ENCODE results near the gene PWWP2A. TPM values are rescaled to one million over a fixed set of nuclear protein-coding genes. Genes with fewer than 3 reads are reported as not detected.

PWWP2A gene
- total RNA-seq, 1 donor from 2014 or later, result 10.1 TPM

DNA sequence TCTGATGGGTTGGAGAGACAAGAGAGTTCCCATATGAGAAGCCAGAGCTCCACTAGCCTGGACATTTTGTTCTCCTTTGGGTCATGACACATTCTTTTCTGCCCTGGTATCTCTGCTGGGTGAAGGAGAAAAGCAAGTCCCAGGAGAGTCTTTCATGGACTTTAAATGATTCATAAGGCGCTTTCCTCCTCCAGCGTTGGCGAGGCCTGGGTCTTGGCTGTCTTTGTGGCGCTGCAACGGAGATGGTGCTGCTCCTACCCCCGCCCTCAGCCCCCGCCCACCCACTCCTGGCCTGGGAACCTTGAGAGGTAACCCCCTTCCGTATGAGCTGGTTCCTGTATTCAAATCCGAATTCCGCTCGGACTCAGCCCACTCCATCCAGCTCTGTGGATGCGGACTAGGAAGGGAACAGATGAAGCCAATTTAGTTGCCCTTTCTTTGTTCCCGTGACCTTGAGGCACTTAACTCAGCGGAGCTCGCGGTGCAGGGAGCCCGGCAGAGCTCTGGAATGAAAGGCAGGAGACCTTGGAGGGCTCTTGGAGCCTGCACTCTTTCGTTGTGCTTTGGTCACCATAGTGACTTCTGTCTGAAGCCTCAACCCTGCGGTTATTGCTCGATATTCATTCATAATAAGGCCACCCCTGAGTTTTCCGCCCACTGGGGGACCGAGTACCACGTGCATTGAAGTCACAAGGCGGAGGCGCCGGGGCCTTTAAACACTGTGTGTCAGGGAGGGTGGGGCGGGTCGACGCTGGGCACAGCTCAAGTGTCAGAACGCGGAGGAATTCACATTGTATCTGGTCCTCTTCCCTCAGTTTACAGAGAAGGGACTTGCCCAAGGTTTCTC lies 14.0 kb upstream of the PWWP2A start:
- DNase-seq (ENCODE audit: low spot score) (no peak), ATAC-seq (no peak)

DNA sequence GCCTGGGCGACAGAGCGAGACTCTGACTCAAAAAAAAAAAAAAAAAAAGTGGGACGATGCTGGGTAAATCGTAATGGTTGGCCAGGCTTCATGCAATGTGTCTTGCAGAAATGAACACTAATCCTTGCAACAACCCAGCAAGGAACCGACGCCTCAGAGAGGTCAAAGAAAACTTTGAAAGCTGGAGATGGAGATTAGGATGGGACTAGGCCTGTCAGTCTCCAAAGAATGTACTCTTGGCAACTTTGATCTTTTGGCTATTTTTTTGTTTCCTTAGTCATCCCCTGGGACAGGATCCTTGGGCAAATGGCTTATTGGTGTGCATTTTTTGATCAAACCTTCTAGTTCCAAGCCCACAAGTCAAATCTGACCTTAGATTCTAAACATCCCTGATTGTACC lies 10.6 kb upstream of the PWWP2A start:
- no peak for ATAC-seq
- DNase-seq (ENCODE audit: low spot score), result no peak

GRCh38 chr5:160128632-160129031 lies 9.4 kb upstream of the PWWP2A start:
- no peak for ATAC-seq
- no peak for DNase-seq (ENCODE audit: low spot score)

DNA sequence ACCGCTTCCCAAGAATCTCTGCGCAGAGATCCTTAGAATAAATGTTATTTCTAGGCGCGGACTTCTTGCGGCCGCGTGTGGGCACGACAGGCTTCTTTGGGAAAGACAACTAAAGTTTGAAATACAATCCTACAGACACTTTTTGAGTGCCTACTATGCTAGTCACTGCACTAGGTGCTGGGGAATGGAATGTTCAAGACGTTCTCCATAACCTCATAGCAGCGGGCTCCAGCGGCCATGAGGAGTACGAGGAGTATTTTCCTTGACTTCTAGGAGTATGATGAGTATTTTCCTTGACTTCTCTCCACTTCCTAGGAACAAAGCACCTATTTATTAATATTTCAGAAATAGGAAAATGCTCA lies 636 bp upstream of the PWWP2A start:
- DNase-seq (ENCODE audit: low spot score), result no peak
- ATAC-seq, result no peak

DNA sequence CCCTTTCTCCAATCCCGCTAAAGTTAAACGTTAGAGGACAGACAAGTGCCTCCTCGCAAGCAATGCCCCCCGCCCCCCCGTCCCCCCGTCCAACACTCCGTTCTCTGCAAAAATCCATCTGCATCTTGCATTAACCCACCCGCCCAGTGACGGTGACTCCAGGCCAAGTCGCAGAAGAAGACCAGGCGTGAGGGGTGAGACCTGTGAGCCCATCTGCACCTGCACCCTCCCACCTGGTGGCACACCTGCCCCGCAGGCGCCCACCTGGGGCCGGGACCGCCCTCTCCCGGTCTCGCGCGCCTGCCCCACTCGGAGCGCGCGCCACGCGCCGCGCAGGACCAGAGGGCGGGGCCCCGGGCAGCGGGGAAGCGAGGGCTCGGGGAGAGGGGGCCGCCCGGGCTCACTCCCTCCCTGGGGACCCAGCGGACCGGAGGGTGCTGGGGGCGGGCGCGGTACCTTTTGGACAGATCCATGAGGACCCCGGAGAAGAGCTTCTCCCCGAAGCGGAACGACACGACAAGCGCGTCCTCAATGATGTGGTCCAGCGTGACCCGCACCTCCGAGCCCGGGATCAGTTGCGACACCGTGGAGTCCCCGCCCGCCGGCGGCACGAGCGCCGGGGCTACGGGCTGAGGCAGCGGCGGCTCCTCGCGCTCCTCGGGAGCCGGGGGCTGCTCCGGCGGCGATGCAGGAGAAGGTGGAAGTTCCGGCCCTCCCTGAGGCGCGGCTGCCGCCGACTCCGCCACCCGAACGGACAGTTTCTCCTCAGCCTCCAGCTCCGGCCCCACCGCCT lies 705 bp downstream of the PWWP2A start:
- peak; percentile 70 for DNase-seq (ENCODE audit: low spot score)
- ATAC-seq, result peak; percentile 54

- ATAC-seq, result no peak
- peak; percentile 18 for DNase-seq (ENCODE audit: low spot score)
Measured at GRCh38 chr5:160116991-160117390, 2.3 kb downstream of the PWWP2A start.

DNA sequence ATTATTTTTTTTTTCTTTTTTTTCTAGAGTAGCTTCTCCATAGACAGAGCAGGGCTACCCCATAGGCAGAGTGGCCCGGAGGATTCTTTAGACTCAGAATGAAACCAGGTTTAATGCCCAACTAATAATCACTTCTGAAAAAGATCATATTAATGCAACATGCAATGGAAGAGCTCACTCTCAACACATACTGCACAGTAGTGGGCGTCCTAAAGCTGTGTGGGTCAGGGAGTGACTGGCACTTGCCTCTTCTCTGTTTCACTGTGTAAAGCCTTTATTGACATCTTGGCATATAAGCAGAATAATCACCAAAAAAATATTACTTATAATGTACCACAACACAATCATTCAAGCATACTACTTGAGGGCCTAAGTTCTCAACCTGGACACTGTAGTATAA lies 11.1 kb downstream of the PWWP2A start:
- no peak for DNase-seq (ENCODE audit: low spot score)
- no peak for ATAC-seq

- DNase-seq (ENCODE audit: low spot score) (no peak), ATAC-seq (no peak)
Measured at GRCh38 chr5:160105686-160106360, 13.4 kb downstream of the PWWP2A start.

DNA sequence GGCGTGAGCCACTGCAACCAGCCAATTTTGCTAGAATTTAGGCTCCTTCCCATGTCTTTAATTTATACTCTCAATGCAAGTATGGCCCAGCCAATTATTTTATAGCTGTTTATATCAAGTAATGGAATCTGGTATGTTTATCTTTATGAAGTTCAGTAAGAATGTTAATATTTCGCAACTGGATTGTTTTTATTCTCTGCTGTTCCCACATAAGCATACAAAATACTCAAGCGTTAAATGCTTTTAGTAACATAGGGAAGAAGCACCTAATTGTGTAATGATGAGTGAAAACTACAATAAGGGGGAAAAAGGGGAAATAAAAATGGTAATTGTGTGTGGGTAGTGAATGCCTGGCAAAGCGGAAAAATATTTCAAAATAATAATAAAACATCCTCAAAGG lies 21.3 kb downstream of the PWWP2A start:
- DNase-seq (ENCODE audit: low spot score), result no peak
- ATAC-seq, result no peak

DNA sequence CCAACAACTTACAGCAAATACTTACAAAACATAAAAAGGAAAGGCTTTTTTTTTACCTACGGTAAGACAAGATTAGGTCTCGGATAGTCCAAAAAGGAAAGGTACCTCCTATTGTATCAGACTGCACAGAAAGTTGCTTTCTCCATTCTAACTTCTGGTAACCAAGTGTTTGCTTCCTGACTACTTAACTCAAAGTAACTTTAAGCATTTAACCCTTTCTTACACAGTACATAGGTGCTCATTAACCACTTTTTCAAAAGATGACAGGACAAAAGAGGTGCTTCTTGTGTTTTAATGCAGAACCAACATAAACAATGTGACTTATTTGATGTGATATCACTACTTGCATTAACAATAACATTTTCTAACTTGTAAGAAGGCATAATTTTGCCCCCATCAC lies 23.1 kb downstream of the PWWP2A start:
- DNase-seq (ENCODE audit: low spot score) (no peak), ATAC-seq (no peak)

DNA sequence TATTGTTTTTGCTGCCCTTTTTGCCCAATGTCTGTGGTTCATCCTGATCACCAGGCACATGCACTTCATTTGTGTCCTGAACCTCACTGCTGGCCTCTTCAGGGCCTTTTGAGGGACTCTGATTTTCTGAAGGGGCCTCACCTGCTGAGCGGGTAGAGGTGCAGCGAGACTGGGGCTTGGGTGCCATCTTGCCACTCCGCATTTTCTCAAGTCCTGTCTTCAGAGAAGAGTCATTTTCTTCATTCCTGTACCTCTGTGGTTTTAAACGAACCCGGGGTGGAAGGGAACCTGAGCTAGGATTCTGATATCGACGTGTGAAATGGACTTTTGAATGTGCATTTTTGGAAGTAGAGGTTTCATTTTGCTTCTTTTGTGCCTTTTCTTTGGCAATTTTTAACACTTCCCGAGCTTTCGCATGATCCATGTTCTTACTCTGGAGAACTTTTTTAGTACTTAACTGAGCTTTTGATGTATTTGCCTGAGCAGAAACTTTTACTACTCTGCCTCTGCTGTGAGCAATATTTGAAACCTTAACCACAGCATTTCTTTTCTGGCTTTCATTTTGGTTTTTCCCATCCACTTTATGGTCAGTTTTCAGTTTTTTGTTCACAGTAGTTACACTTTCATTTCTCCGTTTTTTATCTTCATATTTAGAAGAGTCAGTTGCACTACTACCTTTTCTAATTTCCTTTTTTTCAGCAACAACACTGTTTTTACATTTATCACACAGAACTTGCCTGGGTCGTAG lies 26.1 kb downstream of the PWWP2A start:
- DNase-seq (ENCODE audit: low spot score) (no peak), ATAC-seq (no peak)

DNA sequence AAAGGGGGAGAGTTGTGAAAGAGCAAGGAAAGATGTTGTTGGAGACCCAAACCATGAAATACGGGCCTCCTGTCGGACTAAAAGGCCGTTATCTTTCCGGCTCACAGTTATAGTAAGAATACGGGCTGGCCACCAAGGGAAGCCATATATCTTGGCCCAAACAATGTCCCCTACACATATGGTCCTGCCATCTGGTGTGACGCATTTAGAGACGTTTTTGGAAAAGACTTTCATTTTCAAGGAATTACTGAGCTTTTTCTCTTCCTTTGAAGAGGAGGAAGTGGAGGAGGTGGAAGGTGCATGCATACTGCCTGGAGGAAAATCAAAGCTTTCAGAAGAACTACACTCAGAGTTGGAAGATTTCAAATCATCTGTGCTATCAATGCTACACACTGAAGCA lies 26.7 kb downstream of the PWWP2A start:
- no peak for ATAC-seq
- DNase-seq (ENCODE audit: low spot score), result no peak

GRCh38 chr5:160090059-160090458 lies 29.2 kb downstream of the PWWP2A start:
- DNase-seq (ENCODE audit: low spot score) (no peak), ATAC-seq (no peak)

GRCh38 chr5:160089531-160089930 lies 29.7 kb downstream of the PWWP2A start:
- no peak for ATAC-seq
- DNase-seq (ENCODE audit: low spot score), result no peak

DNA sequence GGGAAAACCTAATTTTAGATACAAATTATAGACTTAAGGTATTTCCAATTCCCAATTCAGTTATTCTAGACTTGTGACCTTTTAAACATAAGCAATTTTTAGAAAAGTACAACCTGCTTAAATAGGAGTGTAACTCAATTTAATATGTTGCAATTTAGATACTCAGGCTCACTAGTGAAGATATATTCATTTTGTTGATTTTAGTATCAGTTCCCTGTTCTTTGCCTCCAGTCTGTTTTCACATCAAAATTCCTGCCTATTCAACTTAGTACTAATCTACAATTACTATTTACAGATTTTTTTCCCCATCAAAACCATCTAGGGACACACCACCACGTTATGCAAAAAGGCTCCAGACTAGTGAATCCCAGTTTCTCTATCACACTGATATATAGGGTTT lies 30.4 kb downstream of the PWWP2A start:
- ATAC-seq (no peak), DNase-seq (ENCODE audit: low spot score) (no peak)

- ATAC-seq, result no peak
Measured at GRCh38 chr5:160087199-160087598, 32.1 kb downstream of the PWWP2A start.

GRCh38 chr5:160084144-160084543 lies 35.1 kb downstream of the PWWP2A start:
- DNase-seq (ENCODE audit: low spot score) (no peak), ATAC-seq (peak; percentile 62)

More at GRCh38 chr5:160087199-160087598, 32.1 kb downstream of the PWWP2A start:
- DNase-seq (ENCODE audit: low spot score), result no peak

GRCh38 chr5:160083501-160083900 lies 35.7 kb downstream of the PWWP2A start:
- no peak for DNase-seq (ENCODE audit: low spot score)
- no peak for ATAC-seq

DNA sequence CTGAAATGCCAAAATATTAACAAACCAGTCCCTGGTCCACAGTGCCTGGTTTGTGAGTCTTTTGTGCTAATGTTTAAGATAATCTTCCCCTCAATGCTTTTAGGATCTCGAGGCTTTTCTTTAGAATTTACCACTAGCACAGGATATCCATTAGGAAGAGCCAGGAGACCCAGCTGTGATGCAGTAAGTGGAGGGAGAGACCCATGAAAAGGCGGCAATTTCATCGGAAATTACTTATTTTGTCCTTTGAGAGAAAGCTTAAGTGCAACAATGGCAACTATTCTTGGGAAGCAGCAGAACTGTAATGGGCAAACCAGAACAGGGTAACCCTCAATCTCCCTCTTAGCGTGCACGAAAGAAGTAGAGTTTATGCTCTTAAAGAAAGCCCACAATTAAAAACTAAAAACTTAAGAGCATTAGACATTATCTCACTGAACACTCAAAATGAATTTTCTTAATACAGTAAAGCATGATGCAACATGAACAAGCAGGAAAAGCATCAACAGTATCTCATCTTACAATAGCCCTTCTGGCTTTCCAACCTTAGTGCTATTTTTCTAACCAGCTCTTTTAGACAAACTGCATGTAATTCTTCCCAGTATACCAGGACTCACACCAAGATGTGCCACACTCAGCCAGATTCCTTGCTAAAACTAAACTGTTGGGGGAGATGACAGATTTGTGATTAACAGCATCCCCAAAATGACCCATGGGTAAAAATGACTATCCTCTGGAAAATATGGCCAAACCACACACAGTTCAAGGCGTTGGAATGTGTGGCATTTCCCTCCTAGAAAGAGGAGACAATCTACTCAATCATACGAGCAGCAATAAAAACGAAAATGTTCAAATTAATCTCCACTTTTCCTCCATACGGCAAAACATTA lies 36.4 kb downstream of the PWWP2A start:
- no peak for ATAC-seq
- no peak for DNase-seq (ENCODE audit: low spot score)

GRCh38 chr5:160081495-160081894 lies 37.8 kb downstream of the PWWP2A start:
- DNase-seq (ENCODE audit: low spot score) (no peak), ATAC-seq (no peak)

Data from left lobe of liver (tissue), 2 donors.